Lung (tissue), 12 donors: ENCODE measurements around the gene KLHL30. TPM values are rescaled to one million over a fixed set of nuclear protein-coding genes. Genes with fewer than 3 reads are reported as not detected.
"Not testable (repeated sequence)": the region's sequence is repeated elsewhere in the genome, so short reads cannot be mapped to it uniquely, and the experiment has no call there.

ENCODE experiments used
- ATAC-seq: fragments of 200-7000 bp; cut with Tn5 transposase; one replicate; pipeline ENCODE4 v1.9.1; 2020; ENCODE audit warnings: moderate number of reproducible peaks; ENCODE audit not compliant: insufficient read depth, low FRiP score
- DNase-seq, 3 donors: peaks; one replicate each; pipeline ENCODE4 v3.0.0-alpha.2; 2013 to 2017
- H3K27ac ChIP-seq, 2 donors: one replicate each; pipeline ENCODE4 v1.5.1; 2013; ENCODE audit warnings: mild to moderate bottlenecking in 2 of 2, moderate library complexity in 2 of 2, control low read depth in 1 of 2, inconsistent platforms in 1 of 2, low read depth in 1 of 2, low read length in 1 of 2
- H3K27me3 ChIP-seq, 3 donors: one replicate each; pipeline ENCODE4 v1.5.1; 2013; ENCODE audit warnings: low read length in 2 of 3; ENCODE audit not compliant: control insufficient read depth in 3 of 3, insufficient read depth in 3 of 3
- H3K36me3 ChIP-seq, 4 donors: one replicate each; pipeline ENCODE4 v1.5.1; 2013; ENCODE audit warnings: low read length in 4 of 4, mild to moderate bottlenecking in 1 of 4, moderate library complexity in 1 of 4; ENCODE audit not compliant: control insufficient read depth in 4 of 4, insufficient read depth in 4 of 4
- H3K4me1 ChIP-seq, 5 donors: one replicate each; pipeline ENCODE4 v1.5.1; 2013; ENCODE audit warnings: low read length in 5 of 5, mild to moderate bottlenecking in 2 of 5, moderate library complexity in 1 of 5; ENCODE audit not compliant: control insufficient read depth in 5 of 5, insufficient read depth in 5 of 5
- H3K4me3 ChIP-seq: one replicate; pipeline ENCODE4 v1.5.1; 2013; ENCODE audit warnings: mild to moderate bottlenecking, control low read depth, moderate library complexity
- H3K9ac ChIP-seq, 2 donors: one replicate each; pipeline ENCODE4 v1.5.1; 2013; ENCODE audit warnings: low read length in 2 of 2, control low read depth in 1 of 2; ENCODE audit not compliant: insufficient read depth in 1 of 2
- H3K9me3 ChIP-seq, 4 donors: one replicate each; pipeline ENCODE4 v1.5.1; 2013; ENCODE audit warnings: low read length in 3 of 4, mild to moderate bottlenecking in 1 of 4, moderate library complexity in 1 of 4; ENCODE audit not compliant: control insufficient read depth in 4 of 4, insufficient read depth in 3 of 4
- WGBS, 2 donors: extraction: QIAGEN DNeasy Blood & Tissue Kit; methylation state at CpG; one replicate each; pipeline ENCODE4 v1.1.7; 2013; 5-methylcytosine and 5-hydroxymethylcytosine counted together
- polyA plus RNA-seq, 2 donors: library from polyadenylated mRNA; stranded (reverse); fragments of 200-250 nt; gene quantifications; one replicate each; pipeline ENCODE4 v1.2.1, GENCODE V29; 2013
- total RNA-seq, 2 donors: library from RNA; depleted of rRNA in 1 of 2; stranded (reverse); fragments of >200 nt in 1 of 2; gene quantifications; one replicate each; pipeline ENCODE4 v1.2.1, GENCODE V29; 2014 to 2021
- TF ChIP-seq, protein P1 (sequence below): IDR thresholded peaks from 2 replicates; pipeline ENCODE4 v1.5.1; 2012; ENCODE audit warnings: mild to moderate bottlenecking; ENCODE audit errors: control extremely low read depth, extremely low read depth
- donor health status: control.
- donor health status: control.
- donor health status: Bipolar disorder and iron deficiency.
- donor health status: healthy.
- donor health status: DM: yes; HTN: yes; CAD: no.

KLHL30 gene
- total and polyA plus RNA-seq, 4 donors: 0.18 to 2.1 (median 0.39) TPM

DNA sequence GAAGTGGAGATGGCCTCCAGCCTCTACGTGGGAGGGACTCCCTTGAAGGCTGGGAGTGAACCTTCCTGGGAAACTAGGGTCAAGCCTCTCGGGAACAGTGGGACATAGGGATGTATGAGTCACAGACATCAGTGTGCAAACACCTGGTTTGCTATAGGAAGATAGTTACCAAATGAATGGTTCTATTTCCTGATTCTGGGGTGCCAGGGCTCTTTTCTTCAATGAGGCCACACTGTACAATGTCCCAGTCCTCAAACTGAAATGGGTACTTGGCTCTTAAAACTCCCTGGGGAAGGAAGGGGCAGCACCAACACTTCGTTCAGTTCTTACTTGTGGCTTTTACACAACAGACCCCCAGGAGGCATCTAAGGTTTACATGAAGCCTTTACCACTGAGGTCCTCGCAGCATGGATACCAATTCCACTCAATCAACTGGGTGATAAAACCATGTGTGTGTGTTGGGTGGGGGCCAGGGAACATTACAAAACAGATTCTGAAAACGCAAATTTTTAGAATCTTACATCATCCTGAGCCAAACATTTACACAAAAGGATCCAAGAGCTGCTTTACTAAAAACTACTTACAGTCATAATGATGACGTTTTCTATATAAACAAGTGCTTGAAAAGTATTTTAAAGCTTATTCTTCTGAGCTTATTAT, 30.7 kb downstream of the KLHL30 start:
- ATAC-seq (no peak), DNase-seq (peak in 2 of 3 donors; percentile 43 to 55)
- Histone ChIP-seq H3K4me3 (no peak overlapping the region), H3K4me1 (peaks cover 0 to 8% (median 0%) of the 10 kb centered on the region in 5 donors), H3K27me3 (no peaks in the 10 kb centered on the region), H3K9me3 (no peaks in the 10 kb centered on the region), H3K27ac (peak overlapping the region in 1 of 2 donors; percentile 20), H3K36me3 (peaks cover 14 to 53% (median 24%) of the 10 kb centered on the region in 4 donors), H3K9ac (no peak overlapping the region)
- 57 to 58% methylated on average over 6 of the region's 6 CpGs for WGBS, 2 donors
- TF ChIP-seq, protein P1, sequence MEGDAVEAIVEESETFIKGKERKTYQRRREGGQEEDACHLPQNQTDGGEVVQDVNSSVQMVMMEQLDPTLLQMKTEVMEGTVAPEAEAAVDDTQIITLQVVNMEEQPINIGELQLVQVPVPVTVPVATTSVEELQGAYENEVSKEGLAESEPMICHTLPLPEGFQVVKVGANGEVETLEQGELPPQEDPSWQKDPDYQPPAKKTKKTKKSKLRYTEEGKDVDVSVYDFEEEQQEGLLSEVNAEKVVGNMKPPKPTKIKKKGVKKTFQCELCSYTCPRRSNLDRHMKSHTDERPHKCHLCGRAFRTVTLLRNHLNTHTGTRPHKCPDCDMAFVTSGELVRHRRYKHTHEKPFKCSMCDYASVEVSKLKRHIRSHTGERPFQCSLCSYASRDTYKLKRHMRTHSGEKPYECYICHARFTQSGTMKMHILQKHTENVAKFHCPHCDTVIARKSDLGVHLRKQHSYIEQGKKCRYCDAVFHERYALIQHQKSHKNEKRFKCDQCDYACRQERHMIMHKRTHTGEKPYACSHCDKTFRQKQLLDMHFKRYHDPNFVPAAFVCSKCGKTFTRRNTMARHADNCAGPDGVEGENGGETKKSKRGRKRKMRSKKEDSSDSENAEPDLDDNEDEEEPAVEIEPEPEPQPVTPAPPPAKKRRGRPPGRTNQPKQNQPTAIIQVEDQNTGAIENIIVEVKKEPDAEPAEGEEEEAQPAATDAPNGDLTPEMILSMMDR: no peak

DNA sequence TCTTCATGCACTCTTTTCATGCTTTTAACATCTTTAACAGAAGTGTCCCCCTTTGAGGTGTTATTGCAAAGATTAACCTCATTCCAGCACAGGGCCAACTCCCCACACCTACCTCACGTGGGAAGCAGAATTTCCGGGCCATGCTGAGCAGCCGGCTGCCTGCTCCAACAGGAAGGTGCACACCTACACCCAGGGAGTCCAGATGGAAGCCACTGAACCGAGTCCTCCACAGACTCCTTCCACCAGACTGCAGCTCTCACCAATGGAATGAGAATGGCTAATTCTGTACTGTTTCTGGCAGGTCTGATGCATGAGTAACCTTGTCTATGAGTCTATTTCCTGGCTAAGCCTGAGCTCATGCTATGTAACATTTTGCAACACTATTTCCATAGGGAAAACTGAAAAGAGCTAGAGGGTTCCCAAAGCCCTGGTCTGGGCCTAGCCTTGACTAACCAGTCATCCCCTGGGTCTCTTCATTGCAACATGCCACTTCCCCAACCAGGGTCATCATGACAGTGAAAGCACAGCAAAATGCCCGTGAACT, 31.3 kb downstream of the KLHL30 start:
- no peak for ATAC-seq
- H3K36me3 ChIP-seq: peaks cover 20 to 57% (median 29%) of the 10 kb centered on the region in 4 donors
- WGBS, 2 donors: 73 to 78% methylated on average over 5 of the region's 5 CpGs
- TF ChIP-seq, protein P1: no peak
- peak overlapping the region in 1 of 2 donors; percentile 55 for H3K27ac ChIP-seq
- H3K27me3 ChIP-seq: no peaks in the 10 kb centered on the region
- no peaks in the 10 kb centered on the region for H3K9me3 ChIP-seq
- no peak overlapping the region for H3K4me3 ChIP-seq
- no peak overlapping the region for H3K9ac ChIP-seq
- H3K4me1 ChIP-seq: peaks cover 0 to 9% (median 0%) of the 10 kb centered on the region in 5 donors
- DNase-seq: no peak

DNA sequence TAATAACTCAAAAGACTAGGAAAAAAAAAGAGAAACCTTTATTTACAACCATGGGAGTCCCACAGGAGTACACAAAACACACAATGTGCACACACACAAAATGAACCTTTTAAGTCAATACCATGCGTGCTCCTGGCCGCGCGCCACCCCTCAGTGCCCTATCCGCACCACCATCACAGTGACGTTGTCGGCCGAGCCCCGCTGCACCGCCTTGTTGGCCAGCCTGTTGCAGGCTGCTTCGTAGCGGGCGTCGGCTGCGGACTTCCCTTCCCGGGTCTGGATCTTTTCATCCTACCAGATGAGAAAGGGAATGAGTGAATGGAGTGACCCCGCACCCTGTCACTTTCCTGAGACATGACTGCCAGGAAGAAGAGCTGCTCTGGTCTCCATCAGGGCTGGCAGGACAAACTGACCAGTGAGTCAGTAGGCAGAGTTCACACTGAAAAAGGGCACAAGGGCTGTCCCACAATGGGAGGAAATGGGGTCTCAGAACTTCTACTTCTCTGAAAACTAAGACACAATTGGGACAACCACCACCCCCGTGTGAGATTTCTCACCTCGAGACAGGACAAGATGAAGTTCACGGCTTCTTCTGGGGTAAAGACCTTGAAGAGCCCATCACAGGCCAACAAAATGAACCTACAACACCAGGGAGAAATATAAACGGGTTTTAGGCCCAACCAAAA, 32.1 kb downstream of the KLHL30 start:
- H3K4me1 ChIP-seq: peaks cover 0 to 10% (median 0%) of the 10 kb centered on the region in 5 donors
- no peak overlapping the region for H3K4me3 ChIP-seq
- no peaks in the 10 kb centered on the region for H3K9me3 ChIP-seq
- DNase-seq (no peak), ATAC-seq (no peak)
- peak overlapping the region in 1 of 2 donors; percentile 34 for H3K27ac ChIP-seq
- TF ChIP-seq, protein P1: no peak
- H3K27me3 ChIP-seq: no peaks in the 10 kb centered on the region
- 91 to 92% methylated on average over 21 of the region's 21 CpGs for WGBS, 2 donors
- no peak overlapping the region for H3K9ac ChIP-seq
- H3K36me3 ChIP-seq: peaks cover 21 to 61% (median 34%) of the 10 kb centered on the region in 4 donors

DNA sequence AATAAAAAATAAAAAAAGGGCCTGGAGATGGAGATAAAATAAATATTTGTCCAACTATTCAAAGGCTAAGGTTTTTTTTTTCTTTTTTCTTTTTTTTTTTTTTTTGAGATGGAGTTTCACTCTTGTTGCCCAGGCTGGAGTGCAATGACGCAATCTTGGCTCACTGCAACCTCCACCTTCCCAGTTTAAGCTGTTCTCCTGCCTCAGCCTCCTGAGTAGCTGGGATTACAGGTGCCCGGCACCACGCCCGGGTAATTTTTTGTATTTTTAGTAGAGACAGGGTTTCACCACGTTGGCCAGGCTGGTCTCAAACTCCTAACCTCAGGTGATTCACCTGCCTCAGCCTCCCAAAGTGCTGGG, 32.6 kb downstream of the KLHL30 start:
- H3K9me3 ChIP-seq, H3K9ac ChIP-seq, DNase-seq, H3K27me3 ChIP-seq, H3K4me1 ChIP-seq, H3K4me3 ChIP-seq, ATAC-seq, H3K27ac ChIP-seq: not testable (repeated sequence)
- 91 to 92% methylated on average over 5 of the region's 5 CpGs for WGBS, 2 donors
- H3K36me3 ChIP-seq: peaks cover 21 to 64% (median 34%) of the 10 kb centered on the region in 4 donors
